IMR-90 (cell line): Measurements from ENCODE around the gene ELP4. TPM values are rescaled to one million over a fixed set of nuclear protein-coding genes. Genes with fewer than 3 reads are reported as not detected.

ENCODE experiments used
- ATAC-seq: fragments of 200-7000 bp; cut with Tn5 transposase; 2 replicates; pipeline ENCODE4 v1.9.1; 2020; ENCODE audit warnings: low read depth, mild to moderate bottlenecking, moderate library complexity
- BruUV-seq: library from RNA; stranded (reverse); fragments of 400-500 nt; replicated peaks from 2 replicates; lab custom pipeline; 2021; lab: Mats Ljungman, UMichigan
- CTCF ChIA-PET: fragments of 300-600 bp; formaldehyde crosslinking; extraction: SDS; loops from one replicate; lab custom pipeline; 2021; ENCODE audit warnings: antibody characterized with exemption; lab: Yijun Ruan, JAX
- POLR2A ChIA-PET: fragments of 300-600 bp; sonication (Branson Sonifier 250); formaldehyde crosslinking; loops from one replicate; lab custom pipeline; 2022; ENCODE audit warnings: antibody characterized with exemption; ENCODE audit not compliant: unreplicated experiment; lab: Charles Lee
- DNase-seq: peaks from one replicate; pipeline ENCODE4 v3.0.0; 2013
- H2AFZ ChIP-seq: replicated peaks from 2 replicates; pipeline ENCODE3; 2013; ENCODE audit warnings: low read length, mild to moderate bottlenecking; ENCODE audit not compliant: poor library complexity
- H2AK5ac ChIP-seq: 2 replicates; pipeline ENCODE4 v1.6.1; 2013; ENCODE audit warnings: low read depth, low read length, inconsistent platforms
- H2AK9ac ChIP-seq: replicated peaks from 2 replicates; pipeline ENCODE3; 2013; ENCODE audit warnings: mild to moderate bottlenecking, low read depth, low read length, moderate library complexity; ENCODE audit not compliant: poor library complexity
- H2BK120ac ChIP-seq: 2 replicates; pipeline ENCODE4 v1.6.1; 2013; ENCODE audit warnings: low read depth, low read length, inconsistent platforms
- H2BK15ac ChIP-seq: 3 replicates; pipeline ENCODE4 v1.6.1; 2013; ENCODE audit warnings: low read depth, low read length, inconsistent platforms
- H2BK20ac ChIP-seq: 2 replicates; pipeline ENCODE4 v1.6.1; 2013; ENCODE audit warnings: low read depth, mild to moderate bottlenecking, inconsistent platforms, low read length, moderate library complexity
- H2BK5ac ChIP-seq: 2 replicates; pipeline ENCODE4 v1.6.1; 2013; ENCODE audit warnings: mild to moderate bottlenecking, low read depth, low read length, inconsistent platforms; ENCODE audit not compliant: poor library complexity, severe bottlenecking
- H3K14ac ChIP-seq: replicated peaks from 2 replicates; pipeline ENCODE4 v1.6.1; 2013; ENCODE audit warnings: low read depth, low read length, inconsistent platforms
- H3K18ac ChIP-seq: 2 replicates; pipeline ENCODE4 v1.6.1; 2013; ENCODE audit warnings: low read depth, low read length, control low read depth
- H3K23ac ChIP-seq: 2 replicates; pipeline ENCODE4 v1.6.1; 2013; ENCODE audit warnings: low read depth, low read length, inconsistent platforms
- H3K27ac ChIP-seq: 2 replicates; pipeline ENCODE4 v1.5.1; 2013; ENCODE audit warnings: mild to moderate bottlenecking, control low read depth, low read length; ENCODE audit not compliant: insufficient read depth
- H3K27me3 ChIP-seq: 2 replicates; pipeline ENCODE4 v1.6.1; 2013; ENCODE audit warnings: low read length; ENCODE audit not compliant: control insufficient read depth, insufficient read depth
- H3K36me3 ChIP-seq: 2 replicates; pipeline ENCODE4 v1.6.1; 2013; ENCODE audit warnings: low read length, mixed read lengths; ENCODE audit not compliant: control insufficient read depth, insufficient read depth
- H3K4ac ChIP-seq: 2 replicates; pipeline ENCODE4 v1.6.1; 2013; ENCODE audit warnings: low read depth, low read length, inconsistent platforms
- H3K4me1 ChIP-seq: 2 replicates; pipeline ENCODE4 v1.6.1; 2013; ENCODE audit warnings: low read length, mixed read lengths; ENCODE audit not compliant: control insufficient read depth, insufficient read depth
- H3K4me2 ChIP-seq: 2 replicates; pipeline ENCODE4 v1.6.1; 2013; ENCODE audit warnings: low read depth, mild to moderate bottlenecking, control low read depth, low read length, moderate library complexity
- H3K4me3 ChIP-seq: 2 replicates; pipeline ENCODE4 v1.5.1; 2013; ENCODE audit warnings: low read depth, mild to moderate bottlenecking, control low read depth, low read length, moderate library complexity; ENCODE audit not compliant: insufficient read depth
- H3K56ac ChIP-seq: 2 replicates; pipeline ENCODE4 v1.6.1; 2013; ENCODE audit warnings: low read length, inconsistent platforms; ENCODE audit not compliant: insufficient read depth; ENCODE audit errors: extremely low read depth
- H3K79me1 ChIP-seq, 2 experiments: 2 replicates each; pipeline ENCODE4 v1.6.1; 2013; ENCODE audit warnings: low read length in 2 of 2, inconsistent platforms in 1 of 2, low read depth in 1 of 2
- H3K9ac ChIP-seq: 2 replicates; pipeline ENCODE4 v1.6.1; 2013; ENCODE audit warnings: low read depth, low read length, control low read depth
- H3K9me1 ChIP-seq: 2 replicates; pipeline ENCODE4 v1.6.1; 2013; ENCODE audit warnings: low read length, inconsistent platforms; ENCODE audit not compliant: insufficient read depth
- H3K9me3 ChIP-seq: 2 replicates; pipeline ENCODE4 v1.6.1; 2013; ENCODE audit warnings: low read length; ENCODE audit not compliant: control insufficient read depth, insufficient read depth
- H4K20me1 ChIP-seq: 2 replicates; pipeline ENCODE4 v1.6.1; 2013; ENCODE audit warnings: low read length, inconsistent platforms; ENCODE audit not compliant: insufficient read depth
- H4K5ac ChIP-seq: 2 replicates; pipeline ENCODE4 v1.6.1; 2013; ENCODE audit warnings: mild to moderate bottlenecking, low read depth, low read length, control low read depth
- H4K8ac ChIP-seq, 2 experiments: 2 replicates each; pipeline ENCODE4 v1.6.1; 2013; ENCODE audit warnings: low read depth in 2 of 2, low read length in 2 of 2, control low read depth in 1 of 2, inconsistent platforms in 1 of 2
- H4K91ac ChIP-seq: 2 replicates; pipeline ENCODE4 v1.6.1; 2013; ENCODE audit warnings: low read depth, low read length, inconsistent platforms; ENCODE audit not compliant: insufficient read depth
- CEBPB ChIP-seq: IDR thresholded peaks from 2 replicates; pipeline ENCODE4 v1.6.1; 2012; ENCODE audit warnings: low read depth, low read length, improper control_type of control experiment
- CHD1 ChIP-seq: IDR thresholded peaks from 2 replicates; pipeline ENCODE4 v1.6.1; 2012; ENCODE audit warnings: low read depth, low read length, improper control_type of control experiment
- MAZ ChIP-seq: IDR thresholded peaks from 2 replicates; pipeline ENCODE4 v1.6.1; 2012; ENCODE audit warnings: low read depth, mild to moderate bottlenecking, low read length, improper control_type of control experiment, moderate library complexity, borderline replicate concordance
- WGBS, 2 experiments: methylation state at CpG; one replicate each; pipeline versions ENCODE4 v1.1.5 to v1.1.7; 2013; ENCODE audit warnings: missing lambda C conversion rate in 2 of 2; ENCODE audit not compliant: insufficient read length in 1 of 2; ENCODE audit errors: extremely low coverage in 2 of 2; 5-methylcytosine and 5-hydroxymethylcytosine counted together
- dilution Hi-C: fragments of 300-500 bp; cut with HindIII; formaldehyde crosslinking; loops from one replicate; pipeline ENCODE4 v1.14.3; 2018; ENCODE audit warnings: low sequenced_read_pairs; ENCODE audit not compliant: unreplicated experiment
- in situ Hi-C: fragments of 300-500 bp; cut with MboI; formaldehyde crosslinking; loops from 3 replicates; pipeline ENCODE4 v1.14.3; 2019; ENCODE audit warnings: low sequenced_read_pairs, inconsistent platforms, mixed read lengths
- intact Hi-C: fragments of 100-400 bp; cut with micrococcal nuclease; formaldehyde crosslinking; loops from 2 replicates; pipeline ENCODE4 v1.10.0; 2022
- polyA plus RNA-seq, 3 experiments: library from polyadenylated mRNA; depleted of rRNA; stranded (reverse); fragments of >200 nt; gene quantifications; 2 replicates each; pipeline ENCODE4 v1.2.3, GENCODE V29; 2012; ENCODE audit warnings: low replicate concordance in 1 of 3
- total RNA-seq: library from RNA; depleted of rRNA; stranded (reverse); fragments of >200 nt; gene quantifications from 2 replicates; pipeline ENCODE4 v1.2.3, GENCODE V29; 2012
- TF ChIP-seq, protein P1 (sequence below): fragments of 150-350 bp; IDR thresholded peaks from 2 replicates; pipeline ENCODE4 v1.6.1; 2016; ENCODE audit warnings: low read depth, mild to moderate bottlenecking, low read length, moderate library complexity, borderline replicate concordance

The ELP4 gene
- total and polyA plus RNA-seq, 2 of the 4 experiments (the other 2 are of a cell fraction): 8.4 to 20.4 TPM

DNA sequence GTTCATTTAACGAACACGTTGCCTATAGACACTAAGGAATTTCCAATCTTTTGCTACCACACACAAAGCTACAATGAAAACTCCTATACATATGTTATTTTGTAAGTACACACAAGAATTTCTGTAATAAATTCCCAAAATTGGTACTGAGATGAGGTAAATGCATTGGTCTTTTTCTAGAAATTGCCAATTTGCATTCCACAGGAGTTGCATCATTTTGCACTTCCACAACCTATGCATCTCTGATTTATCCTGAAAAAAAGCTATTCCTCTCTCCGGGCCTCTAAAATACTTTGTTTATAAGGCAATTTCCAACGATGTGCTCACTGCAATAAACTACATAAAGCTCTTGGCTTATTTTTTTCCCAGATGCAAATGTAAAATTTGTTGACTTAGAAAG, 25.1 kb upstream of the ELP4 start:
- H3K36me3 ChIP-seq: no peaks in the 10 kb centered on the region
- H3K4me3 ChIP-seq: no peak overlapping the region
- no peaks in the 10 kb centered on the region for H3K27me3 ChIP-seq
- H2BK120ac ChIP-seq: no peak overlapping the region
- H2AK9ac ChIP-seq: no peak overlapping the region
- H3K4me2 ChIP-seq: no peak overlapping the region
- no peak overlapping the region for H3K23ac ChIP-seq
- H3K4me1 ChIP-seq: no peaks in the 10 kb centered on the region
- no peak overlapping the region for H3K56ac ChIP-seq
- in situ Hi-C loops: no loop called here
- dilution Hi-C loops: no loop called here
- H2AK5ac ChIP-seq: no peak overlapping the region
- H2BK15ac ChIP-seq: no peak overlapping the region
- H3K18ac ChIP-seq: no peak overlapping the region
- no peaks in the 10 kb centered on the region for H3K9me1 ChIP-seq
- TF ChIP-seq CHD1: no peak
- 0 out of 2 replicates have a peak, but pooled peaks have one; percentile 49 for TF ChIP-seq CEBPB
- TF ChIP-seq MAZ: no peak
- TF ChIP-seq, protein P1, sequence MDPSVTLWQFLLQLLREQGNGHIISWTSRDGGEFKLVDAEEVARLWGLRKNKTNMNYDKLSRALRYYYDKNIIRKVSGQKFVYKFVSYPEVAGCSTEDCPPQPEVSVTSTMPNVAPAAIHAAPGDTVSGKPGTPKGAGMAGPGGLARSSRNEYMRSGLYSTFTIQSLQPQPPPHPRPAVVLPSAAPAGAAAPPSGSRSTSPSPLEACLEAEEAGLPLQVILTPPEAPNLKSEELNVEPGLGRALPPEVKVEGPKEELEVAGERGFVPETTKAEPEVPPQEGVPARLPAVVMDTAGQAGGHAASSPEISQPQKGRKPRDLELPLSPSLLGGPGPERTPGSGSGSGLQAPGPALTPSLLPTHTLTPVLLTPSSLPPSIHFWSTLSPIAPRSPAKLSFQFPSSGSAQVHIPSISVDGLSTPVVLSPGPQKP: no peak
- H4K91ac ChIP-seq: no peak overlapping the region
- BruUV-seq: no TSS peak
- WGBS, 2 experiments: no CpG with 5 or more reads among the region's 4 CpGs
- H2AFZ ChIP-seq: no peak overlapping the region
- intact Hi-C loops: loop anchor here (10.0 kb wide), 1 partner anchor 250 kb away; no protein-coding TSS in a partner anchor
- no peaks in the 10 kb centered on the region; a peak in 2 of 4 replicates for H3K79me1 ChIP-seq
- H3K9me3 ChIP-seq: no peaks in the 10 kb centered on the region
- no peak overlapping the region for H3K14ac ChIP-seq
- H3K9ac ChIP-seq: no peak overlapping the region
- H2BK5ac ChIP-seq: no peak overlapping the region
- H4K8ac ChIP-seq: no peak overlapping the region
- CTCF ChIA-PET: interaction anchor here (0.6 to 0.8 kb wide), 2 partner anchors 386 to 531 kb away, joined by 4 read pairs; no protein-coding TSS in a partner anchor
- no peak for ATAC-seq
- no peak overlapping the region for H4K5ac ChIP-seq
- peak; percentile 6 for DNase-seq
- no peak overlapping the region for H3K27ac ChIP-seq
- H2BK20ac ChIP-seq: no peak overlapping the region
- no peaks in the 10 kb centered on the region for H4K20me1 ChIP-seq
- POLR2A ChIA-PET: no interaction called here
- no peak overlapping the region for H3K4ac ChIP-seq
